Osteocyte (in vitro differentiated cells): Measurements from ENCODE around the gene HS3ST3B1. TPM values are rescaled to one million over a fixed set of nuclear protein-coding genes. Genes with fewer than 3 reads are reported as not detected.

Experiments used
- DNase-seq: peaks from one replicate; pipeline ENCODE4 v3.0.0; 2021; ENCODE audit warnings: mixed read lengths; ENCODE audit not compliant: unreplicated experiment; ENCODE audit errors: extremely low spot score
- H3K27ac Mint-ChIP-seq: one replicate; pipeline ENCODE4 v1.8.0; 2021; ENCODE audit warnings: mild to moderate bottlenecking, mixed read lengths; ENCODE audit not compliant: unreplicated experiment
- H3K27me3 Mint-ChIP-seq: one replicate; pipeline ENCODE4 v1.8.0; 2021; ENCODE audit warnings: mixed read lengths; ENCODE audit not compliant: unreplicated experiment
- H3K36me3 Mint-ChIP-seq: one replicate; pipeline ENCODE4 v1.8.0; 2021; ENCODE audit warnings: mixed read lengths; ENCODE audit not compliant: unreplicated experiment
- H3K4me1 Mint-ChIP-seq: one replicate; pipeline ENCODE4 v1.8.0; 2021; ENCODE audit warnings: mixed read lengths; ENCODE audit not compliant: unreplicated experiment
- H3K4me3 Mint-ChIP-seq: one replicate; pipeline ENCODE4 v1.8.0; 2021; ENCODE audit warnings: mild to moderate bottlenecking, moderate library complexity, mixed read lengths; ENCODE audit not compliant: unreplicated experiment
- H3K9me3 Mint-ChIP-seq: one replicate; pipeline ENCODE4 v1.8.0; 2021; ENCODE audit warnings: mixed read lengths; ENCODE audit not compliant: unreplicated experiment
- total RNA-seq: library from RNA; stranded (reverse); gene quantifications from 2 replicates; pipeline ENCODE4 v1.2.1, GENCODE V29; 2021
- TF ChIP-seq, protein P1 (sequence below): fragments of 200-600 bp; sonication (generic); IDR thresholded peaks from 2 replicates; pipeline ENCODE4 v1.5.0; 2021; ENCODE audit warnings: antibody characterized with exemption, mild to moderate bottlenecking, moderate library complexity

HS3ST3B1 gene
- total RNA-seq, 1 donor from 2014 or later, result 77.0 TPM

- TF ChIP-seq, protein P1, sequence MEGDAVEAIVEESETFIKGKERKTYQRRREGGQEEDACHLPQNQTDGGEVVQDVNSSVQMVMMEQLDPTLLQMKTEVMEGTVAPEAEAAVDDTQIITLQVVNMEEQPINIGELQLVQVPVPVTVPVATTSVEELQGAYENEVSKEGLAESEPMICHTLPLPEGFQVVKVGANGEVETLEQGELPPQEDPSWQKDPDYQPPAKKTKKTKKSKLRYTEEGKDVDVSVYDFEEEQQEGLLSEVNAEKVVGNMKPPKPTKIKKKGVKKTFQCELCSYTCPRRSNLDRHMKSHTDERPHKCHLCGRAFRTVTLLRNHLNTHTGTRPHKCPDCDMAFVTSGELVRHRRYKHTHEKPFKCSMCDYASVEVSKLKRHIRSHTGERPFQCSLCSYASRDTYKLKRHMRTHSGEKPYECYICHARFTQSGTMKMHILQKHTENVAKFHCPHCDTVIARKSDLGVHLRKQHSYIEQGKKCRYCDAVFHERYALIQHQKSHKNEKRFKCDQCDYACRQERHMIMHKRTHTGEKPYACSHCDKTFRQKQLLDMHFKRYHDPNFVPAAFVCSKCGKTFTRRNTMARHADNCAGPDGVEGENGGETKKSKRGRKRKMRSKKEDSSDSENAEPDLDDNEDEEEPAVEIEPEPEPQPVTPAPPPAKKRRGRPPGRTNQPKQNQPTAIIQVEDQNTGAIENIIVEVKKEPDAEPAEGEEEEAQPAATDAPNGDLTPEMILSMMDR, result no peak
- Mint-ChIP-seq H3K27ac (no peak overlapping the region), H3K4me3 (no peak overlapping the region), H3K4me1 (no peaks in the 10 kb centered on the region), H3K9me3 (no peaks in the 10 kb centered on the region), H3K27me3 (no peaks in the 10 kb centered on the region), H3K36me3 (peaks cover 1% of the 10 kb centered on the region)
- DNase-seq, result no peak
Observed at GRCh38 chr17:14398766-14399165, 97.9 kb downstream of the HS3ST3B1 start.

Other genes starting within 250 kb of the HS3ST3B1 start
- 15.3 and 15.6 TPM in 2 replicates for gene COX10, start 231.6 kb upstream of the HS3ST3B1 start, total RNA-seq
- gene CDRT15, start 64.2 kb upstream of the HS3ST3B1 start, total RNA-seq, result not detected in 2 replicates